Mucosa of descending colon (tissue), 3 donors: ENCODE data around the gene KCNJ8. TPM values are rescaled to one million over a fixed set of nuclear protein-coding genes. Genes with fewer than 3 reads are reported as not detected.
A peak's percentile ranks its signal among the peaks of the same experiment; 100 is the strongest.

Experiments
- ATAC-seq: fragments of 200-7000 bp; cut with Tn5 transposase; one replicate; pipeline ENCODE4 v1.9.1; 2020; ENCODE audit warnings: mild to moderate bottlenecking, moderate library complexity
- DNase-seq, 3 donors: peaks; one replicate each; pipeline ENCODE4 v3.0.0-alpha.2; 2020
- H3K36me3 ChIP-seq: fragments of 200-600 bp; one replicate; pipeline ENCODE4 v1.8.0; 2021; ENCODE audit warnings: low read depth, mild to moderate bottlenecking
- H3K4me1 ChIP-seq: fragments of 200-600 bp; one replicate; pipeline ENCODE4 v1.8.0; 2021; ENCODE audit warnings: low read depth, mild to moderate bottlenecking
- H3K4me3 ChIP-seq: fragments of 200-600 bp; one replicate; pipeline ENCODE4 v1.8.0; 2021; ENCODE audit warnings: mild to moderate bottlenecking
- H3K9me3 ChIP-seq: fragments of 200-600 bp; one replicate; pipeline ENCODE4 v1.8.0; 2021; ENCODE audit warnings: mild to moderate bottlenecking
- intact Hi-C, 2 donors: fragments of 100-400 bp; cut with DNase I in 1 of 2; cut with micrococcal nuclease in 1 of 2; formaldehyde crosslinking; loops; one replicate each; pipeline versions ENCODE4 v1.11.0 to v1.11.1; 2022; cut with DNase I, micrococcal nuclease
- total RNA-seq, 3 donors: library from RNA; stranded (reverse); fragmentation: NEBNext Ultra II Directional in 2 of 3; extraction: Animal tissue kit (Norgen Biotek cat#: 25700) in 2 of 3; gene quantifications; one replicate each; pipeline versions ENCODE4 v1.2.1 to v1.2.4, GENCODE V29; 2021 to 2023
- TF ChIP-seq, protein P1 (sequence below): fragments of 200-600 bp; IDR thresholded peaks from one replicate; pipeline ENCODE4 v1.8.0; 2022; ENCODE audit warnings: antibody characterized with exemption, mild to moderate bottlenecking
- donor health status: DM: no; HTN: no; CAD: no; lungs with moderate emphysema.
- donor health status: DM: no; HTN: no; CAD: no.
- donor health status: DM: no; HTN: yes; CAD: no.

The KCNJ8 gene
- total RNA-seq, 3 donors from 2014 or later, result 0.96 to 15.3 (median 1.8) TPM

DNA sequence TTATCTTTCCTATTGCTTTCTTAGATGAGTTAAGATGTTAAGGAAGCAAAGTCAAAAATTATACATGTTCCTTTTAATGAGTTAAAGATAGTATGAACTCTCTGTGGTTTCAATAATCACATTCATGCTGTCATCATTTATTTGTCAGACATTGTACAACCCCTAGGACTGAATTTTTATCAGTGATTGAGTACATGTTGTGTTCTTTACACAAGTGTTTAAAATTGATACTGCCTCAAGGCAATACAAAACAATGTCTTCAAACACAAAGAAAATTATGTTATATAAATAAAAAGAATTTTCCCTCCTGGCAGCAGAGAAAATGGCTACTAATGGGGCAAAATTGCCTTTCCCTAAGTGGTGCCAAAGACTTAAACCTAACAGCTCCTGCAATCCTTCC lies 34.6 kb upstream of the KCNJ8 start:
- TF ChIP-seq, protein P1, sequence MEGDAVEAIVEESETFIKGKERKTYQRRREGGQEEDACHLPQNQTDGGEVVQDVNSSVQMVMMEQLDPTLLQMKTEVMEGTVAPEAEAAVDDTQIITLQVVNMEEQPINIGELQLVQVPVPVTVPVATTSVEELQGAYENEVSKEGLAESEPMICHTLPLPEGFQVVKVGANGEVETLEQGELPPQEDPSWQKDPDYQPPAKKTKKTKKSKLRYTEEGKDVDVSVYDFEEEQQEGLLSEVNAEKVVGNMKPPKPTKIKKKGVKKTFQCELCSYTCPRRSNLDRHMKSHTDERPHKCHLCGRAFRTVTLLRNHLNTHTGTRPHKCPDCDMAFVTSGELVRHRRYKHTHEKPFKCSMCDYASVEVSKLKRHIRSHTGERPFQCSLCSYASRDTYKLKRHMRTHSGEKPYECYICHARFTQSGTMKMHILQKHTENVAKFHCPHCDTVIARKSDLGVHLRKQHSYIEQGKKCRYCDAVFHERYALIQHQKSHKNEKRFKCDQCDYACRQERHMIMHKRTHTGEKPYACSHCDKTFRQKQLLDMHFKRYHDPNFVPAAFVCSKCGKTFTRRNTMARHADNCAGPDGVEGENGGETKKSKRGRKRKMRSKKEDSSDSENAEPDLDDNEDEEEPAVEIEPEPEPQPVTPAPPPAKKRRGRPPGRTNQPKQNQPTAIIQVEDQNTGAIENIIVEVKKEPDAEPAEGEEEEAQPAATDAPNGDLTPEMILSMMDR, result no peak
- no peaks in the 10 kb centered on the region for H3K36me3 ChIP-seq
- no peak overlapping the region for H3K4me3 ChIP-seq
- H3K9me3 ChIP-seq, result no peaks in the 10 kb centered on the region
- ATAC-seq, result no peak
- DNase-seq, result no peak
- H3K4me1 ChIP-seq, result no peaks in the 10 kb centered on the region
- intact Hi-C loops, result no loop called here

DNA sequence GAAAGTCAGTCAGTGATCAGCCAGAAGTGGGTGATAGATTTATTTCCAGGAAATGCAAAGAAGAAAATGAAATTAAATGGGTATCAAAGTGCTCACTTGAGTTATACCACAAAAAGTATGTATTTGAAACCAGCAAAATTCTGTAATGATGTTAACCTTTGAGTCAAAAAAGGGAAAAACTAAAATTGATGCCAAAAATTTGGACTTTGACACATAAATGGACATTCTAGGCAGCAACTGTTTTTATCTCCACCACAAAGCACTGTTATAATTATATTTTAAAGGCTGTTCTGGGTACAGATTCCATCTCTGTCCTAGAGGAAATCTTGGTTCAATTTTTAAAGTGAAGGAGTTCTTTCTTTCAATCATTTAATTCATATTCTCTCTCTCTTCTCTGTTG lies 31.7 kb upstream of the KCNJ8 start:
- intact Hi-C loops, result no loop called here
- H3K4me1 ChIP-seq, result no peaks in the 10 kb centered on the region
- no peak for ATAC-seq
- TF ChIP-seq, protein P1, result no peak
- no peaks in the 10 kb centered on the region for H3K36me3 ChIP-seq
- H3K9me3 ChIP-seq, result no peaks in the 10 kb centered on the region
- DNase-seq, result no peak
- H3K4me3 ChIP-seq, result no peak overlapping the region

DNA sequence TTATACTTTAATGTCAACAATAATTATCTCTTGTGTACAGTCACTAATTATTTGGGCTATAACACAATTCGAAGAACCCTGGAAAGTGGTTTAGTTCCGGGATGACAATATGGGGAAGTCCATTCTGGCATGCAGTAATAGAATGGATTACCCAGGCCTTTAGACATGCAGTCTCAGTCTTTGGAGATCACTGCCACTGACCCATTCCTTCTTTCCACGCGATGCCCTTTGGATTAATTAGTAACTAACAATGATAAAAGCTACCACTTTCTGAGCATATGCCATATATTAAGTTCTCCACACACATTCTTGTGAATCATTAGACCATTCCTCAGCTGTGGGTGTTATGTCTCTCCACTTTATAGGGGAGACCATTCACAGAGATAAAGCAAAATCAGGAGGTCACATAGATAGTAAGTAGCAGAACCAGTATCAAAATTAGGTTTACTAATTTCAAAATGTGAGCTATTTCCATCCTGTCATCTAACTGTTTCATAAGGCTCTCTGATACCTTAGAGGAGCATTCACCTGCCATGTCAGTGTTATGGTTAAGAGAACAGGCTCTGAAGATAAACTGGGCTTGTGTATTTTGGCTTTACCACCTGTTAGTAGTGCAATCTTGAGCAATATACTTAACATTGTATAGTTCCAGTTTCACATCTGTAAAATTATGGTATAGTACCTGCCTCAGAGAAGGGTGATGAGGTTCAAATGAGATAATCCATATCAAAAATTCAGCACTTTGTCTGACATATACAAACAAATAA lies 27.2 kb upstream of the KCNJ8 start:
- DNase-seq (no peak), ATAC-seq (peak; percentile 67)
- intact Hi-C loops, result no loop called here
- Histone ChIP-seq H3K4me3 (no peak overlapping the region), H3K4me1 (no peaks in the 10 kb centered on the region), H3K36me3 (no peaks in the 10 kb centered on the region), H3K9me3 (no peaks in the 10 kb centered on the region)
- TF ChIP-seq, protein P1, result no peak

DNA sequence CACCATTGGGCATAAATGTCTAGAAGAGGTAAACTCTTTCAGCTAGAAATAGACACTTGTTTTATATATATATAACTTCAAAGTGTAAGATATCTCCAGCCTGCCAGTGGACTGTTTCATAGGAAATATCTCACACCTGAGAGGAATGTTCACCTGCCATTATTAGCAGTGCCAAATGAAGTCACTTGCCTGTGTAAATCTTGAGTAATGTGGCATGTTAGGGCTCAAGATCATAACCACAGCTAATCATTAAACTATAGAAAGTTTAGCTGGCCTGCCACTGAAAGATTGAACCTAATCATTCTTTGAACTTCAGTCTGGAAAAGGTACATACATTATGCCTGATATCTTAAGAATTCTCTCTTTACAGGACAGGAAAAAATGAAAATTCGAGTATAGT lies 25.5 kb upstream of the KCNJ8 start:
- Histone ChIP-seq H3K9me3 (no peaks in the 10 kb centered on the region), H3K36me3 (no peaks in the 10 kb centered on the region), H3K4me3 (no peak overlapping the region), H3K4me1 (no peaks in the 10 kb centered on the region)
- TF ChIP-seq, protein P1, result no peak
- intact Hi-C loops, result no loop called here
- peak; percentile 63 for ATAC-seq
- DNase-seq, result no peak

DNA sequence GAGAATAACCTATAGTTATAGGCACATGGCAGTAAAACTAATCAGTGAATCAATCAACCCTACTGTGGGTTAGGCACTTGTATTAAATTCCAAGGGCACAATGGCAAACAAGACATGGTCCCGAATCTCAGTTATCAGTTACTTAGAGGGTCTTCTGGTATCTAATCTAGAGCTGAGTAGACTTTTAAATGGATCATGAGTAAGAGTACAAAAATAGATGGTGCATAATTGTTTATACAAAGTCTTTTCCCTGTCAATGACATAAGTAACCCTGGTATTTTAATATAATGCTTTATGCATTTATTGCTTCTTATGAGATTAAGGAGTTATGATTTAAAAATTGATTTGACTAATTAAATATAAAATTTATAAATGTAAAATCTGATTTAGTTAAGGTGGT lies 23.0 kb upstream of the KCNJ8 start:
- H3K4me3 ChIP-seq, result no peak overlapping the region
- DNase-seq (no peak), ATAC-seq (no peak)
- no peaks in the 10 kb centered on the region for H3K9me3 ChIP-seq
- intact Hi-C loops, result no loop called here
- no peaks in the 10 kb centered on the region for H3K4me1 ChIP-seq
- no peaks in the 10 kb centered on the region for H3K36me3 ChIP-seq
- TF ChIP-seq, protein P1, result no peak
